Activated T-cell treated with anti-CD3 and anti-CD28 coated beads, Interleukin-2, amount 50 U/mL, for 24 hours (primary cell): ENCODE data around the gene PYCR2.
"Not testable (repeated sequence)": the region's sequence is repeated elsewhere in the genome, so short reads cannot be mapped to it uniquely, and the experiment has no call there.

Experiments
- DNase-seq: peaks from one replicate; pipeline ENCODE4 v3.0.0-alpha.2; 2020
- H3K27ac Mint-ChIP-seq: 2 replicates; pipeline ENCODE4 v1.8.0; 2020; ENCODE audit warnings: mild to moderate bottlenecking, mixed read lengths
- H3K27me3 Mint-ChIP-seq: 2 replicates; pipeline ENCODE4 v1.8.0; 2020; ENCODE audit warnings: mixed read lengths
- H3K36me3 Mint-ChIP-seq: 2 replicates; pipeline ENCODE4 v1.8.0; 2020; ENCODE audit warnings: low read depth, mixed read lengths
- H3K4me1 Mint-ChIP-seq: 2 replicates; pipeline ENCODE4 v1.8.0; 2020; ENCODE audit warnings: low read depth, mixed read lengths
- H3K4me3 Mint-ChIP-seq: 2 replicates; pipeline ENCODE4 v1.8.0; 2020; ENCODE audit warnings: mild to moderate bottlenecking, moderate library complexity, mixed read lengths
- H3K9me3 Mint-ChIP-seq: 2 replicates; pipeline ENCODE4 v1.8.0; 2020; ENCODE audit warnings: mixed read lengths

The PYCR2 gene

DNA sequence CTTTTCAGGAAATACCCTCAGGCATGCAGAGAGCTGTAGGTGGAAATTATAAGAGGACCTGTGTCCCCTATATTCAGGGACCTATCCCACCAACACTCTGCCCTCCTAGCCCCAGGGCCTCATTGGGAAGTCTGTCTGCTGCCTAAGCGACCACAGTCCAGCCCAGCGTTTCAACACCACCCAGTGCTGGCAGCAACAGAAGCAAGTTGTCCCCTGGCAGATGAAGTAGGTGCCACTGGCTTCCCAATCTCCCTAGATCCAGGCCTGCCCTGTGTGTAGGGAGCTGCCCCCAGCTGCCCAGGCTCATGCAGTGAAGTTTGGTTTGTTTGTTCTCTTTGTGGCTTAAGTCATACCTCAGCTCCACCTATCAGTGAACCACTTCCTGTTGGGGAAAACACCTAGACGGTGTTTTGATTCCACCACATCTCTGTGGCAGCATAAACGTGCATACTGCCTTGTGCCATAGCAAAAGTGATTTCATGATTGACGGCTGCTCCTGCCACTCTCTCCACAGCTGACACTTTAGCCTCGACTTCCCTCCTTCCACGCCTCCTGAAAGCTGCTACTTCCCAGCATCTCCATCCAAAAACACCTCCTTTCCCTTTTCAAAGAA lies 27.0 kb downstream of the PYCR2 start:
- Mint-ChIP-seq H3K4me3 (peak overlapping the region; percentile 33), H3K4me1 (peaks cover 39% of the 10 kb centered on the region), H3K27ac (peak overlapping the region; percentile 83), H3K36me3 (no peaks in the 10 kb centered on the region), H3K9me3 (no peaks in the 10 kb centered on the region), H3K27me3 (no peaks in the 10 kb centered on the region)
- peak; percentile 64 for DNase-seq

- no peaks in the 10 kb centered on the region for H3K36me3 Mint-ChIP-seq
- no peaks in the 10 kb centered on the region for H3K27me3 Mint-ChIP-seq
- H3K27ac Mint-ChIP-seq, result peak overlapping the region; percentile 83
- H3K9me3 Mint-ChIP-seq, result no peaks in the 10 kb centered on the region
- H3K4me1 Mint-ChIP-seq, result peaks cover 39% of the 10 kb centered on the region
- no peak overlapping the region for H3K4me3 Mint-ChIP-seq
- DNase-seq, result no peak
Measured at GRCh38 chr1:225896494-225896893, 27.6 kb downstream of the PYCR2 start.

GRCh38 chr1:225892307-225892706 lies 31.7 kb downstream of the PYCR2 start:
- no peak overlapping the region for H3K27ac Mint-ChIP-seq
- H3K4me3 Mint-ChIP-seq, result no peak overlapping the region
- H3K36me3 Mint-ChIP-seq, result no peaks in the 10 kb centered on the region
- H3K9me3 Mint-ChIP-seq, result no peaks in the 10 kb centered on the region
- H3K4me1 Mint-ChIP-seq, result peaks cover 21% of the 10 kb centered on the region
- no peaks in the 10 kb centered on the region for H3K27me3 Mint-ChIP-seq
- no peak for DNase-seq

DNA sequence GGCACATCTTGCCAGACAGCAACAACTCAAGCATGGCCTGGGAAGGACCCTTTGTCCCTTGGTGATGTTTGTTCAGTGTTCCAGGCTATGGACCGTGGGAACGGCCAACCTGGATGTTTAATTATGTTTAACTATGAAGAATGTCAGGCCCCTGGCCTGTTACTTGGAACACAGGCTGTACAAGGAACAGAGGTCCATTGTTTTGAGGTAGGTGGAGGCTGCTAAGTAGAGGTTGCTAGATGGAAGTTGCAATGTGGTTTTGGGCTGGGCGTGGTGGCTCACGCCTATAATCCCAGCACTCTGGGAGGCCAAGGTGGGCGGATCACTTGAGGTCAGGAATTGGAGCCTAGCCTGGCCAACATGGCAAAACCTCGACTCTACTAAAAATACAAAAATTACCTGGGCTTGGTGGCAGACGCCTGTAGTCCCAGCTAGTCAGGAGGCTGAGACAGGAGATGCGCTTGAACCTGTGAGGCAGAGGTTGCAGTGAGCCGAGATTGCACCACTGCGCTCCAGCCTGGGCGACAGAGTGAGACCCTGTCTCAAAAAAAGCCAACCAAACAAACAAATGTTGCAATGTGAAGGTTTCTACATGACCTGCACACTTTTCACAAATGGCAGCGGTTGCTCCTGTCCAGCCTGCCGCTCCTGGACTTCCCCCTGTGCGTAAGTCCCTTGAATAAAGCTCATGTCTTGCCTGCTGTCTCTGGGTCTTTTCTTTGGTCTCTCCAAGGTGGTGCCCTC lies 32.6 kb downstream of the PYCR2 start:
- Mint-ChIP-seq H3K36me3 (no peaks in the 10 kb centered on the region), H3K4me1 (peaks cover 12% of the 10 kb centered on the region), H3K27ac (no peak overlapping the region), H3K9me3 (no peaks in the 10 kb centered on the region), H3K27me3 (no peaks in the 10 kb centered on the region), H3K4me3 (no peak overlapping the region)
- DNase-seq, result no peak

DNA sequence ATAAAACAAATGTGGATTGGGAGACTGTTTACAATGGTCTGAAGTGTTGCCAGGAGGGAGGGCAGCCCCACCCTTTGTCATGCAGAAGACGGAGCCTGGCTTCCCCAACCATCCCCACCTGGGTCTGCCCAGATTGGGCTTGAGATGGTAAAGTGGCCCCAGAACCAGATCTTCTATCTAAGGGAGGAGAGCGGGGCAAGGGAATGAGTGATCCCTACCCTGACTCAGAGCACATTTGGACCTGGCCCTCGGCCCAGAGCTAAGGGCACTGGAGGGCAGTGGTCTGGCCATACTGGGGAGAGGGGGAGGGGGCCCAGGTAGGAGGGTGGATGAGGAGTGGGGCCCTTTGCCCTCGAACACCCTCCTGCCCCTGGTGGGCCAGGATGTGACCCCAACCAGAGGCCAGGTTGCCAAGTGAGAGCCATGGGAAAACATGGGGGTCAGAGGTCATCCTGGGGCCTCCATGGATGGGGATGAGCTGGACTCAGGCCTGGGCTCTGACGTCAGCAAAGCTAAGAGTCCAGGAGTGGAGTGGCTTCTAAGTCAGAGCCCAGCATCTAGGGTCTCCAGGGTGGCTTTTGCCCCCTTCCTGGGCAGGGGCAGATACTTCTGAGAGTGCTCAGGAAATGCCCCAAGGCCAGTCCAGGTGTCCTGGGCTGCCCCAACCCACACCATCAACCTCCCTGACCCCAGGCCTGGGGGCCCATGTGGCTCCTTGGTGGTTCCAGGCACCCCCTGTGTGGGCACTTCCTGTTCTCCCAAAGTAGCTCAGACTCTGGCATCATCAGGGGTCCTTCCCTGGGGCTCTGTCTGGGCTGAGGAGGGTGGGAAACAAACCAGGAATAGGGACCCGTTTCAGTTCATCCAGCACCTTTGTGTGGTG lies 33.5 kb downstream of the PYCR2 start:
- Mint-ChIP-seq H3K9me3 (no peaks in the 10 kb centered on the region), H3K4me3 (no peak overlapping the region), H3K27ac (no peak overlapping the region), H3K27me3 (no peaks in the 10 kb centered on the region), H3K36me3 (no peaks in the 10 kb centered on the region), H3K4me1 (peaks cover 4% of the 10 kb centered on the region)
- DNase-seq, result no peak

DNA sequence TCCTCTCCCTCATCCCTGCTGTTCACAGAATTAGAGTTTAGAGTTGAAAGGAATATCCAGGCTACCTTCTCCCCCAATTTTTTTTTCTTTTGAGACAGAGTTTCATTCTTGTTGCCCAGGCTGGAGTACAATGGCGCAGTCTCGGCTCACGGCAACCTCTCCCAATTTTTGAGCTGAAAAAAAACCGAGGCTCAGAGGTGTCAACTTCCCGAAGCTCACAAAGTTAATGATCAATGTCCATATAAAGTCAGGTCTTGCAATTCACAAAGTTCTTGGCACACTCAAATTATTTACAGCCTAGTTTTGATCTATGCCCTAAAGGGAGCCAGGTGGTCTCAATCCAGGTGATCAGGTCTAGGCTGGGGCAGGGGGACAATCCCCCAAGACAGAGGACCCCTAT lies 34.3 kb downstream of the PYCR2 start:
- Mint-ChIP-seq H3K27me3 (no peaks in the 10 kb centered on the region), H3K9me3 (no peaks in the 10 kb centered on the region), H3K36me3 (no peaks in the 10 kb centered on the region), H3K4me3 (no peak overlapping the region), H3K27ac (no peak overlapping the region), H3K4me1 (peaks cover 4% of the 10 kb centered on the region)
- no peak for DNase-seq

DNA sequence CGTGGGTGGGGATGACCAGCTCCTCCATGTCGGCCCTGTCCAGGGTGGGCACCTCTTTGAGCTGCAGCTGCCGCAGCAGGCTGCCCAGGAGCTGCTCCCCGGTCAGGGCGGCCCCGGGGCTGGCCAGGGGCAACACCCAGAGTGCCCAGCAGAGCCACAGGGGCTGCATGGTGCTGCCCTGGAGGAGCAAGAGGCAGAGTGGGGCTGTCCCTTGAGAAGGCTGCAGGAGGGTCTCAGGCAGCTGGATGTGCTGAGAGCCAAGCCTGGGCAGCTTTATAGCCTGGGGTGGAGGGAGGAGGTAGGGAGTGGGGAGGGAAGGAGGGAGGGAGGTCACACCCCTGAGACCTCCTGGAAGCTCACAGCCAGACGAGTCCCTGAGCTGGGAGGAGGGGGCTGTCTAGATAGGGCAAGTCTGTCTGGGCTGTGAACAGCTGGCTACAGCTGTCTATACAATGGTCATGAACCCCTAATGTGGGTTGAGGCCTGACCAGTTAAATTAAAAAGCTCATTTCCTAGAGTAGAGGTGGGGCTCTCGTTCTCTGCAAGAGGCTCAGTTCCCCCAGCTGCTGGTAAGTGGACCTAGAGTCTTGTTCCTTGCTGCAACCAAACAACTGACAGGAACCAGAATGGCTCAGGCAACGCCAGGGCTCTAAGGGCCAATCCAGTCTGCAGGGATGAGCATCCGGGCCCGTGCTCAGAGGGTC lies 35.0 kb downstream of the PYCR2 start, which contains the start of gene LEFTY1:
LEFTY1 (minus strand) TSS at position 249 of the 704 bp plus-strand sequence; CDS start at position 169, 80 bp downstream.
- H3K27ac Mint-ChIP-seq, result no peak within 1 kb of the TSS
- H3K4me1 Mint-ChIP-seq, result peaks cover 5% of the 10 kb centered on the region
- no peaks in the 10 kb centered on the region for H3K36me3 Mint-ChIP-seq
- no peaks in the 10 kb centered on the region for H3K27me3 Mint-ChIP-seq
- H3K9me3 Mint-ChIP-seq, result no peaks in the 10 kb centered on the region
- H3K4me3 Mint-ChIP-seq, result no peak within 1 kb of the TSS
- DNase-seq, result no peak

DNA sequence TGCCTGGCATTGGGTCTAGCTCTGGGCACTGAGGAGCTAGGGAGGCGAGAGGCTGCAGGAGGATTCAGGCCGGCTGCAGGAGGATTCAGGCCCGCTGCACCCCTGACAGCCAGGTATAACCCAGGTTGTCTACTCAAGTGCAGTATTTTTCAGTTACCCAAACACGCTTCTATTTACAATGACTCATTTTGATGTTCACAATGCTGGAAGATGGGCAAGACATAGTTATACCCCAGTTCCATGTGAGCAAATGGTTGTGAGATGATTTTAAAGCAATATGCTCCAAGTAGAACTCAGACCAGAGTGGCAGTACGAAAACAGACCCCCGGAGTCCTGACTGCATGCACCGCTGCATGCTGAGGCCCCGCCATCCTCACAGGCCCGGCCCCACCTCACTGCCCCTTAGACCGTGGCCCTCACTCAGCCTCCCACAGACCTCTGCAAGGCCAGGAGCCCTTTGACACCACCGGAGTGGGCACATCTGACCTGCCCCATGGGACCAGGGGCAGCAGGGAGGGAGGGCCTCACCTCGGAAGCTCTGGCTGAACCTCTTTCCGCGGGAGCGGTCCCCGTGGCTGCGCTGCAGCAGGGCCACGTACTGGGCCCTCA lies 35.7 kb downstream of the PYCR2 start:
- Mint-ChIP-seq H3K36me3 (no peaks in the 10 kb centered on the region), H3K4me1 (peaks cover 10% of the 10 kb centered on the region), H3K4me3 (no peak overlapping the region), H3K27me3 (no peaks in the 10 kb centered on the region), H3K9me3 (no peaks in the 10 kb centered on the region), H3K27ac (no peak overlapping the region)
- DNase-seq, result no peak

- not testable (repeated sequence) for H3K27ac Mint-ChIP-seq, H3K4me3 Mint-ChIP-seq, H3K36me3 Mint-ChIP-seq, H3K27me3 Mint-ChIP-seq, H3K9me3 Mint-ChIP-seq, DNase-seq
- peaks cover 13% of the 10 kb centered on the region for H3K4me1 Mint-ChIP-seq
Measured at GRCh38 chr1:225887554-225888288, 36.3 kb downstream of the PYCR2 start.

DNA sequence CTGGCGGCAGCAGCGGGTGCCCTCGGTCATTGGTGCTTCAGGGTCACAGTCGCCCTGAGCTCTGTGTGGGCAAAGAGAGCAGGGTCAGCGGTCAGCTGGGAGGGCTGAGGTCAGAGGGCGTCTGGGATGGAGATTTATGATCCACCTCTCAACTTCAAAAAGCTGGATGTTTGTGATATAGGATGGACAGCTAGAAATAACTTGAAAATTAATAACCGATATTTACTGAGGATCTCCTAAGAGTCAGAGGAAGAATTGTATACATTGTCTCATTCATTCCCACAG lies 37.1 kb downstream of the PYCR2 start:
- H3K36me3 Mint-ChIP-seq, result peaks cover 4% of the 10 kb centered on the region
- H3K27ac Mint-ChIP-seq, result no peak overlapping the region
- no peaks in the 10 kb centered on the region for H3K9me3 Mint-ChIP-seq
- DNase-seq, result no peak
- no peaks in the 10 kb centered on the region for H3K27me3 Mint-ChIP-seq
- no peak overlapping the region for H3K4me3 Mint-ChIP-seq
- H3K4me1 Mint-ChIP-seq, result peaks cover 13% of the 10 kb centered on the region

GRCh38 chr1:225886159-225887029 lies 37.7 kb downstream of the PYCR2 start:
- Mint-ChIP-seq H3K27ac (no peak overlapping the region), H3K4me3 (no peak overlapping the region), H3K27me3 (no peaks in the 10 kb centered on the region), H3K36me3 (peaks cover 4% of the 10 kb centered on the region), H3K9me3 (no peaks in the 10 kb centered on the region), H3K4me1 (peaks cover 17% of the 10 kb centered on the region)
- no peak for DNase-seq

DNA sequence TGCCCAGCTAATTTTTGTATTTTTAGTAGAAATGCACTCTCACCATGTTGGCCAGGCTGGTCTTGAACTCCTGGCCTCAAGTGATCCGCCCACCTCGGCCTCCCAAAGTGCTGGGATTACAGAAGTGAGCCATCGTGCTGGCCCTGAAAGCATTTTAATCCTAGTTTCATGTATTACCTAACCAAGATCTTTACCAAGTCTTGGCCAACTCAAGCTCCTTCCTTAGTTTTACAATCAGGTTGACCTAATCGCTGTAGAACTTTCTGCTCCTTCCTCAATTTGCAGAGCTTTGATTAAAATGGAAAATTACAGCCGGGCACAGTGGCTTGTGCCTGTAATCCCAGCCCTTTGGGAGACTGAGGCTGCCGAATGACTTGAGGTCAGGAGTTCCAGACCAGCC lies 38.7 kb downstream of the PYCR2 start:
- no peaks in the 10 kb centered on the region for H3K9me3 Mint-ChIP-seq
- no peak overlapping the region for H3K4me3 Mint-ChIP-seq
- H3K4me1 Mint-ChIP-seq, result peaks cover 23% of the 10 kb centered on the region

More for the DNA sequence above, 38.7 kb downstream of the PYCR2 start:
- peaks cover 4% of the 10 kb centered on the region for H3K36me3 Mint-ChIP-seq
- no peak overlapping the region for H3K27ac Mint-ChIP-seq
- no peaks in the 10 kb centered on the region for H3K27me3 Mint-ChIP-seq
- no peak for DNase-seq
